ENCODE measurements around the gene HYAL4. TPM values are rescaled to one million over a fixed set of nuclear protein-coding genes. Genes with fewer than 3 reads are reported as not detected.

HYAL4 gene
- 0.05 and 0.23 TPM in 2 replicates for total RNA-seq (2014; rRNA removed; shearing (Covaris generic))

GRCh38 chr7:123844712-123845219 lies at the start of gene HYAL4:
HYAL4 (plus strand) TSS chr7:123845169; CDS start chr7:123868274, 23,105 bp downstream.

GRCh38 chr7:123924941-123925340 lies 80.0 kb downstream of the HYAL4 start, which contains the start of gene SPAM1:
SPAM1 (plus strand) TSS chr7:123925241; CDS start chr7:123953571, 28,330 bp downstream.

Other genes starting within 250 kb of the HYAL4 start
- not detected in 2 replicates for gene ASB15, start 243.3 kb upstream of the HYAL4 start, total RNA-seq (2014; rRNA removed; shearing (Covaris generic))
- gene LMOD2, start 189.3 kb upstream of the HYAL4 start, total RNA-seq (2014; rRNA removed; shearing (Covaris generic)): not detected in 2 replicates
- 8.8 and 9.8 TPM in 2 replicates for gene WASL, start 96.2 kb upstream of the HYAL4 start, total RNA-seq (2014; rRNA removed; shearing (Covaris generic))
- not detected in 2 replicates for gene SPAM1, start 80.1 kb downstream of the HYAL4 start, total RNA-seq (2014; rRNA removed; shearing (Covaris generic))
- not detected in 2 replicates for gene TMEM229A, start 187.9 kb downstream of the HYAL4 start, total RNA-seq (2014; rRNA removed; shearing (Covaris generic))